SK-N-SH treated with all-trans-retinoic acid at 6 μM for 48 hours (cell line): ENCODE results near the gene HSD17B8.

ENCODE experiments used
- ATAC-seq: fragments of 200-7000 bp; cut with Tn5 transposase; 3 replicates; pipeline ENCODE4 v1.9.1; 2020; ENCODE audit warnings: mild to moderate bottlenecking, moderate library complexity
- ARNTL ChIP-seq: fragments of 450-650 bp; formaldehyde crosslinking; IDR thresholded peaks from 2 replicates; pipeline ENCODE4 v1.5.0; 2020; ENCODE audit warnings: low read depth, mild to moderate bottlenecking, moderate library complexity, borderline replicate concordance
- BACH2 ChIP-seq: fragments of 250-450 bp; sonication (Bioruptor Pico); IDR thresholded peaks from 2 replicates; pipeline ENCODE4 v1.9.0; 2021; ENCODE audit warnings: mild to moderate bottlenecking, borderline replicate concordance
- GLIS3 ChIP-seq: fragments of 250-450 bp; sonication (Bioruptor Pico); IDR thresholded peaks from 2 replicates; pipeline ENCODE4 v1.5.0; 2020; ENCODE audit warnings: mild to moderate bottlenecking, moderate library complexity
- ISL1 ChIP-seq: fragments of 250-450 bp; sonication (Bioruptor Pico); IDR thresholded peaks from 2 replicates; pipeline ENCODE4 v2.1.2; 2022; ENCODE audit warnings: mild to moderate bottlenecking, moderate library complexity
- OSR1 ChIP-seq: fragments of 250-450 bp; sonication (Bioruptor Pico); IDR thresholded peaks from 2 replicates; pipeline ENCODE4 v1.8.0; 2022; ENCODE audit warnings: moderate library complexity, mild to moderate bottlenecking, inconsistent platforms
- POU6F1 ChIP-seq: fragments of 250-450 bp; sonication (Bioruptor Pico); IDR thresholded peaks from 2 replicates; pipeline ENCODE4 v1.8.0; 2021; ENCODE audit warnings: low read depth, mild to moderate bottlenecking, moderate library complexity, borderline replicate concordance
- PPARA ChIP-seq: fragments of 250-450 bp; sonication (Bioruptor Pico); IDR thresholded peaks from 2 replicates; pipeline ENCODE4 v1.5.0; 2020; ENCODE audit warnings: mild to moderate bottlenecking, borderline replicate concordance
- RARB ChIP-seq: fragments of 250-450 bp; sonication (Bioruptor Pico); IDR thresholded peaks from 2 replicates; pipeline ENCODE4 v1.8.0; 2021; ENCODE audit warnings: mild to moderate bottlenecking, moderate library complexity
- TOX ChIP-seq: fragments of 250-450 bp; sonication (Bioruptor Pico); IDR thresholded peaks from 2 replicates; pipeline ENCODE4 v1.8.0; 2021; ENCODE audit warnings: mild to moderate bottlenecking, moderate library complexity, borderline replicate concordance
- ZFP3 ChIP-seq: fragments of 250-450 bp; sonication (Bioruptor Pico); IDR thresholded peaks from 2 replicates; pipeline ENCODE4 v1.5.0; 2020; ENCODE audit warnings: mild to moderate bottlenecking, moderate library complexity
- ZFP30 ChIP-seq: fragments of 450-650 bp; formaldehyde crosslinking; IDR thresholded peaks from 2 replicates; pipeline ENCODE4 v1.5.0; 2022; ENCODE audit warnings: mild to moderate bottlenecking, moderate library complexity
- ZNF565 ChIP-seq: fragments of 450-650 bp; formaldehyde crosslinking; conservative IDR thresholded peaks from 2 replicates; pipeline ENCODE4 v1.5.0; 2020; ENCODE audit warnings: low read depth, mild to moderate bottlenecking, moderate library complexity
- ZNF70 ChIP-seq: fragments of 450-650 bp; formaldehyde crosslinking; IDR thresholded peaks from 2 replicates; pipeline ENCODE4 v1.5.0; 2020; ENCODE audit warnings: mild to moderate bottlenecking, moderate library complexity
- ZNF8 ChIP-seq: fragments of 450-650 bp; formaldehyde crosslinking; IDR thresholded peaks from 2 replicates; pipeline ENCODE4 v1.5.0; 2020; ENCODE audit warnings: mild to moderate bottlenecking, moderate library complexity
- TF ChIP-seq, protein P1 (sequence below): fragments of 250-450 bp; sonication (Bioruptor Pico); IDR thresholded peaks from 2 replicates; pipeline ENCODE4 v1.5.1; 2021; ENCODE audit warnings: mild to moderate bottlenecking, moderate library complexity
- TF ChIP-seq, protein P2 (sequence below): fragments of 250-450 bp; sonication (Bioruptor Pico); IDR thresholded peaks from 2 replicates; pipeline ENCODE4 v1.5.0; 2020; ENCODE audit warnings: mild to moderate bottlenecking, moderate library complexity
- TF ChIP-seq, protein P3 (sequence below): fragments of 250-450 bp; sonication (Bioruptor Pico); IDR thresholded peaks from 2 replicates; pipeline ENCODE4 v1.8.0; 2020; ENCODE audit warnings: mild to moderate bottlenecking, moderate library complexity, borderline replicate concordance

HSD17B8 gene

DNA sequence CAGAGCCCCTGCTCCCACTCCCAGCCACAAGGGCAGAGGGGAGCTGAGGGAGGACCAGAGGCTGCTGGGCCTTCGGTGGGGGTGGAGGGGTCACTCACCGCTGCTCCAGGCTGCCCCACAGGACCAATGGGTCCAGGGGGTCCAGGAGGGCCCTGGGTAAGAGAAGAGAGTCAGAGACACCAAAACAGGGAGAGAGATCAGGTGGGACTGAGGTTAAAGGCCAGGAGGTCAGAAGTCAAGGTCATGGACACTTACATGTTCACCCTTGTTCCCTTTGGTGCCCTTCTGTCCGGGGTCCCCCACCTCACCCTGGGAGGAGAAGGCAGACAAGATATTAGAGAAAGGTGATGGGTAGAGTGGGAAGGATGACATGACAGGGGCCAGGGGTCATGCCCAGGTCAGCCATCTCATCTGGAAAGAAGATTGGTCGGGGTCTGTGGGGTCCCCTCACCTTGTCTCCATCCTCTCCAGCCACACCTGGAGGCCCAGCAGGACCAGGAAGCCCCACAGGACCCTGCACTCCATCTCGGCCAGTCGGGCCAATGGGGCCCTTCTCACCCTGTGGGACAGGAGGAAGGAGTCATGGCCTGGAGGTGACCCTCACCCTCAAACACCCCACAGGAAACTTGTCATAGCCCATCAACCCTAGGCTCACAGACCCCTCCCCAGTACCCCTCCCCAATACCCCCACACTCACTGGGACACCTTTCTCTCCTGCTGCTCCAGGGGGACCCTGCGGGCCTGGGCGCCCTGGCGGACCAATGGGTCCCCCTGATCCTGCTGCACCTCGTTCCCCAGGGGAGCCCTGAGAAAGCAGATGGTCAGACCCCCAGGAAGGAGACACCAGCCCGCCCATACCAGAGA, 33.2 kb upstream of the HSD17B8 start:
- no peak for TF ChIP-seq POU6F1 (CRISPR knock-in tag)
- no peak for TF ChIP-seq GLIS3 (CRISPR knock-in tag)
- TF ChIP-seq, all 23 proteins: peak for 0
- ATAC-seq, result no peak

DNA sequence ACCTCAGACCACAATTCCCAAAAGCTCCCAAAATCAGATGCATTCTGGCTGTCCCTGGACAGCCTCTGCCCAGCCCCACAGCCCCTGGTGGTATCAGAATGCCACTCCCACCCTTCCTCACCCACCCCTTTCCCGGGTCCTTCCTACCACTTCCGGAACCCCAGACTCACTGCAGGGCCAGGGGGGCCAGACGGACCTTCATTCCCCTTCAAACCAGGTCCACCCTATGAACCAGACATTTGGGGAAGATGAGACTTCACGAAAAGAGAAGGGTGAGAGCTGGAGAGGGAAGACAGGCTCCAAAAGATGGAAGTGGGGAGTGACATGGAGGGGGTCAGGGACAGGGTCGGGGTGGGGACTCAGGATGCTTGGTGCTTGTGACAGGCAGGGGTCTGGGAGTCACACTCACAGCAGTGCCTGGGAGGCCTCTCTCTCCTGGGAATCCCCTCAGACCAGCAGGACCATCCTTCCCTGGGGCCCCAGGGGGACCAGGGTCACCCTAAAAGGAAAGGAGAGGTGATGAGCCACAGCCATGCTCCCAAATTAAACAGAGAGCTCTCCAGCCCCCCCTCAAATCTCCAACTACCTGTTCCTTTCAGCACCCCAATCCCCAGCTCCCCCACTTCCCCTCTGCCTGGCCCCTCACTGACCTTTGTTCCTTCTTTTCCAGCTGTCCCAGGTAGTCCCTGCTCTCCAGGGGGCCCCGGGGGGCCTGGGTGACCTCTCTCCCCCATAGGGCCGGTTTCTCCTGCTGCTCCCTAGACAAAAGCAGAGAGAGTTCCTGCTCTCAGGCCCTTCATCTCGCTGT, 32.4 kb upstream of the HSD17B8 start:
- ATAC-seq, result no peak
- TF ChIP-seq RARB (CRISPR knock-in tag), result no peak
- TF ChIP-seq, protein P1, sequence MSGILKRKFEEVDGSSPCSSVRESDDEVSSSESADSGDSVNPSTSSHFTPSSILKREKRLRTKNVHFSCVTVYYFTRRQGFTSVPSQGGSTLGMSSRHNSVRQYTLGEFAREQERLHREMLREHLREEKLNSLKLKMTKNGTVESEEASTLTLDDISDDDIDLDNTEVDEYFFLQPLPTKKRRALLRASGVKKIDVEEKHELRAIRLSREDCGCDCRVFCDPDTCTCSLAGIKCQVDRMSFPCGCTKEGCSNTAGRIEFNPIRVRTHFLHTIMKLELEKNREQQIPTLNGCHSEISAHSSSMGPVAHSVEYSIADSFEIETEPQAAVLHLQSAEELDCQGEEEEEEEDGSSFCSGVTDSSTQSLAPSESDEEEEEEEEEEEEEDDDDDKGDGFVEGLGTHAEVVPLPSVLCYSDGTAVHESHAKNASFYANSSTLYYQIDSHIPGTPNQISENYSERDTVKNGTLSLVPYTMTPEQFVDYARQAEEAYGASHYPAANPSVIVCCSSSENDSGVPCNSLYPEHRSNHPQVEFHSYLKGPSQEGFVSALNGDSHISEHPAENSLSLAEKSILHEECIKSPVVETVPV (CRISPR knock-in tag), result no peak
- no peak for TF ChIP-seq GLIS3 (CRISPR knock-in tag)
- TF ChIP-seq, protein P2, sequence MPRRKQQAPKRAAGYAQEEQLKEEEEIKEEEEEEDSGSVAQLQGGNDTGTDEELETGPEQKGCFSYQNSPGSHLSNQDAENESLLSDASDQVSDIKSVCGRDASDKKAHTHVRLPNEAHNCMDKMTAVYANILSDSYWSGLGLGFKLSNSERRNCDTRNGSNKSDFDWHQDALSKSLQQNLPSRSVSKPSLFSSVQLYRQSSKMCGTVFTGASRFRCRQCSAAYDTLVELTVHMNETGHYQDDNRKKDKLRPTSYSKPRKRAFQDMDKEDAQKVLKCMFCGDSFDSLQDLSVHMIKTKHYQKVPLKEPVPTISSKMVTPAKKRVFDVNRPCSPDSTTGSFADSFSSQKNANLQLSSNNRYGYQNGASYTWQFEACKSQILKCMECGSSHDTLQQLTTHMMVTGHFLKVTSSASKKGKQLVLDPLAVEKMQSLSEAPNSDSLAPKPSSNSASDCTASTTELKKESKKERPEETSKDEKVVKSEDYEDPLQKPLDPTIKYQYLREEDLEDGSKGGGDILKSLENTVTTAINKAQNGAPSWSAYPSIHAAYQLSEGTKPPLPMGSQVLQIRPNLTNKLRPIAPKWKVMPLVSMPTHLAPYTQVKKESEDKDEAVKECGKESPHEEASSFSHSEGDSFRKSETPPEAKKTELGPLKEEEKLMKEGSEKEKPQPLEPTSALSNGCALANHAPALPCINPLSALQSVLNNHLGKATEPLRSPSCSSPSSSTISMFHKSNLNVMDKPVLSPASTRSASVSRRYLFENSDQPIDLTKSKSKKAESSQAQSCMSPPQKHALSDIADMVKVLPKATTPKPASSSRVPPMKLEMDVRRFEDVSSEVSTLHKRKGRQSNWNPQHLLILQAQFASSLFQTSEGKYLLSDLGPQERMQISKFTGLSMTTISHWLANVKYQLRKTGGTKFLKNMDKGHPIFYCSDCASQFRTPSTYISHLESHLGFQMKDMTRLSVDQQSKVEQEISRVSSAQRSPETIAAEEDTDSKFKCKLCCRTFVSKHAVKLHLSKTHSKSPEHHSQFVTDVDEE (CRISPR knock-in tag), result no peak
- TF ChIP-seq ZNF565 (CRISPR knock-in tag), result no peak
- no peak for TF ChIP-seq TOX
- no peak for TF ChIP-seq ZFP30 (CRISPR knock-in tag)
- TF ChIP-seq ZNF8 (CRISPR knock-in tag), result no peak
- no peak for TF ChIP-seq POU6F1 (CRISPR knock-in tag)
- TF ChIP-seq ARNTL (CRISPR knock-in tag), result no peak
- TF ChIP-seq ZFP3 (CRISPR knock-in tag), result no peak
- TF ChIP-seq OSR1 (CRISPR knock-in tag), result no peak
- no peak for TF ChIP-seq ISL1 (CRISPR knock-in tag)
- TF ChIP-seq BACH2 (CRISPR knock-in tag), result no peak
- no peak for TF ChIP-seq ZNF70 (CRISPR knock-in tag)
- TF ChIP-seq, protein P3, sequence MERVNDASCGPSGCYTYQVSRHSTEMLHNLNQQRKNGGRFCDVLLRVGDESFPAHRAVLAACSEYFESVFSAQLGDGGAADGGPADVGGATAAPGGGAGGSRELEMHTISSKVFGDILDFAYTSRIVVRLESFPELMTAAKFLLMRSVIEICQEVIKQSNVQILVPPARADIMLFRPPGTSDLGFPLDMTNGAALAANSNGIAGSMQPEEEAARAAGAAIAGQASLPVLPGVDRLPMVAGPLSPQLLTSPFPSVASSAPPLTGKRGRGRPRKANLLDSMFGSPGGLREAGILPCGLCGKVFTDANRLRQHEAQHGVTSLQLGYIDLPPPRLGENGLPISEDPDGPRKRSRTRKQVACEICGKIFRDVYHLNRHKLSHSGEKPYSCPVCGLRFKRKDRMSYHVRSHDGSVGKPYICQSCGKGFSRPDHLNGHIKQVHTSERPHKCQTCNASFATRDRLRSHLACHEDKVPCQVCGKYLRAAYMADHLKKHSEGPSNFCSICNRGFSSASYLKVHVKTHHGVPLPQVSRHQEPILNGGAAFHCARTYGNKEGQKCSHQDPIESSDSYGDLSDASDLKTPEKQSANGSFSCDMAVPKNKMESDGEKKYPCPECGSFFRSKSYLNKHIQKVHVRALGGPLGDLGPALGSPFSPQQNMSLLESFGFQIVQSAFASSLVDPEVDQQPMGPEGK, result no peak
- no peak for TF ChIP-seq PPARA (CRISPR knock-in tag)
